Fibroblast of pulmonary artery (primary cell): Measurements from ENCODE around the gene SMAD3.
"Not testable (repeated sequence)": the region's sequence is repeated elsewhere in the genome, so short reads cannot be mapped to it uniquely, and the experiment has no call there.

ENCODE experiments used
- DNase-seq: peaks from one replicate; pipeline ENCODE4 v3.0.0-alpha.2; 2010; ENCODE audit warnings: low read depth
- H3K4me3 ChIP-seq: replicated peaks from 2 replicates; pipeline ENCODE4 v1.5.1; 2011; ENCODE audit warnings: low read depth, mild to moderate bottlenecking, control low read depth, low read length, moderate library complexity
- TF ChIP-seq, protein P1 (sequence below): IDR thresholded peaks from 2 replicates; pipeline ENCODE4 v1.5.1; 2011; ENCODE audit warnings: mild to moderate bottlenecking, control low read depth, low read length, inconsistent platforms; ENCODE audit errors: missing control alignments

The SMAD3 gene

DNA sequence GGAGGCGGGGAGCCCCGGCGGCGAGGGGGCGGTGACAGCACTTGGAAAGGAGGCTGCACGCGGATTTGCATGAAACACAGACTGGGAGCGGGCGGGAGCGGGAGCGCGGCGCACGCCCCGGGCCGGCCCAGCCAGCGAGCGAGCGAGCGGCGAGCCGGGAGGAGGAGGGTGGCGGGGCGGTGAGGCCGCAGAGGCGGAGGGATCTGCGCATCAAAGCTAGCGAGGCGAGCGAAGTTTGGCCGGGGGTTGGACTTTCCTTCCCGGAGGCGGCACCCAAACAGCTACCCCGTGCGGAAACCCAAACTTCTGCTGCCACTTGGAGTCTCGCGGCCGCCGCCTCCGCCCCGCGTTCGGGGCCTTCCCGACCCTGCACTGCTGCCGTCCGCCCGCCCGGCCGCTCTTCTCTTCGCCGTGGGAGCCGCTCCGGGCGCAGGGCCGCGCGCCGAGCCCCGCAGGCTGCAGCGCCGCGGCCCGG lies at the start of gene SMAD3:
Gene SMAD3, plus strand, starts transcription at position 72 of the 475 bp plus-strand sequence. CDS start 553 bp downstream, outside the sequence.
- peak; percentile 96 for DNase-seq
- TF ChIP-seq, protein P1, sequence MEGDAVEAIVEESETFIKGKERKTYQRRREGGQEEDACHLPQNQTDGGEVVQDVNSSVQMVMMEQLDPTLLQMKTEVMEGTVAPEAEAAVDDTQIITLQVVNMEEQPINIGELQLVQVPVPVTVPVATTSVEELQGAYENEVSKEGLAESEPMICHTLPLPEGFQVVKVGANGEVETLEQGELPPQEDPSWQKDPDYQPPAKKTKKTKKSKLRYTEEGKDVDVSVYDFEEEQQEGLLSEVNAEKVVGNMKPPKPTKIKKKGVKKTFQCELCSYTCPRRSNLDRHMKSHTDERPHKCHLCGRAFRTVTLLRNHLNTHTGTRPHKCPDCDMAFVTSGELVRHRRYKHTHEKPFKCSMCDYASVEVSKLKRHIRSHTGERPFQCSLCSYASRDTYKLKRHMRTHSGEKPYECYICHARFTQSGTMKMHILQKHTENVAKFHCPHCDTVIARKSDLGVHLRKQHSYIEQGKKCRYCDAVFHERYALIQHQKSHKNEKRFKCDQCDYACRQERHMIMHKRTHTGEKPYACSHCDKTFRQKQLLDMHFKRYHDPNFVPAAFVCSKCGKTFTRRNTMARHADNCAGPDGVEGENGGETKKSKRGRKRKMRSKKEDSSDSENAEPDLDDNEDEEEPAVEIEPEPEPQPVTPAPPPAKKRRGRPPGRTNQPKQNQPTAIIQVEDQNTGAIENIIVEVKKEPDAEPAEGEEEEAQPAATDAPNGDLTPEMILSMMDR, result no peak
- H3K4me3 ChIP-seq, result peak within 1 kb of the TSS; percentile 94

DNA sequence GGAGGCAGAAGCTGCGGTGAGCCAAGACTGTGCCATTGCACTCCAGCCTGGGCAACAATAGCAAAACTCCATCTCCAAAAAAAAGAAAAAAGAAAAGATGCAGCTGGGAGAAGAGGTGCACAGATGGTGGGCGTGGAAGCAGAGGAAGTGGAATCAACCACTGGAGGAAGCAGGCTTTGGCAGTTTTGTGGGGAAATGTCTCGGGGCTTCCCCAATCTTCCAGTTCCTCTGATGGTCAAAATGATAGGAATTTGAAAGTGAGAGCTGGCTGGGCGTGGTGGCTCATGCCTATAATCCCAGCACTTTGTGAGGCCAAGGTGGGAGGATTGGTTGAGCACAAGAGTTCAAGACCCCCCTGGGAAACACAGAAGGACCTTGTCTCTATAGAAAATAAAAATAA lies 48.1 kb upstream of the SMAD3 start:
- DNase-seq, result no peak
- no peak overlapping the region for H3K4me3 ChIP-seq
- TF ChIP-seq, protein P1, result no peak

GRCh38 chr15:67018026-67018425 lies 47.4 kb upstream of the SMAD3 start:
- DNase-seq, result no peak
- TF ChIP-seq, protein P1, result no peak
- H3K4me3 ChIP-seq, result no peak overlapping the region

DNA sequence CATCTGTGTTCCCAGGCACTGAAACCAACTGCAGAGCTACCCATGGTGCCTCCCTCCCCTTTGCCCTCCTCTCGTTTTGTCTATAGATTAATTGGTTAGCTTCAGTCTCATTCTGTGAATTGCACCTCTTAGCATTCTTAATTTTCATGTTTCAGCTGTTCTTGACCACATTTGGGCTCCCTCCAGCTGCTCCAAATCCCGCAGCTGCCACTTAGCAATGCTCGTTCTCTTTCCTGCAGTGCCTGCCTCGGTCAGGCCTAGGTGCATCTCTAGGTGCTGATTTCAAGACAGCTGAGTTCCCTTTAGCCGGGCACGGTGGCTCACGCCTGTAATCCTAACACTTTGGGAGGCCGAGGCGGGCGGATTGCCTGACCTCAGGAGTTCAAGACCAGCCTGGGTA lies 47.0 kb upstream of the SMAD3 start:
- TF ChIP-seq, protein P1, result no peak
- H3K4me3 ChIP-seq, result no peak overlapping the region
- DNase-seq, result no peak

- H3K4me3 ChIP-seq, result no peak overlapping the region
- TF ChIP-seq, protein P1, result no peak
- no peak for DNase-seq
These were observed 46.3 kb upstream of the SMAD3 start for GRCh38 chr15:67019069-67019468.

- no peak for DNase-seq
- TF ChIP-seq, protein P1, result no peak
- H3K4me3 ChIP-seq, result no peak overlapping the region
These were observed 45.4 kb upstream of the SMAD3 start for GRCh38 chr15:67019884-67020520.

DNA sequence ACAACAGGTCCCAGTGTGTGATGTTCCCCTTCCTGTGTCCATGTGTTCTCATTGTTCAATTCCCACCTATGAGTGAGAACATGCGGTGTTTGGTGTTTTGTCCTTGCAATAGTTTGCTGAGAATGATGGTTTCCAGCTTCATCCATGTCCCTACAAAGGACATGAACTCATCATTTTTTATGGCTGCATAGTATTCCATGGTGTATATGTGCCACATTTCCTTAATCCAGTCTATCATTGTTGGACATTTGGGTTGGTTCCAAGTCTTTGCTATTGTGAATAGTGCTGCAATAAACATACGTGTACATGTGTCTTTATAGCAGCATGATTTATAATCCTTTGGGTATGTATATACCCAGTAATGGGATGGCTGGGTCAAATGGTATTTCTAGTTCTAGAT lies 44.7 kb upstream of the SMAD3 start:
- not testable (repeated sequence) for DNase-seq, H3K4me3 ChIP-seq
